K562 (cell line): ENCODE results near the gene MLH1. TPM values are rescaled to one million over a fixed set of nuclear protein-coding genes. Genes with fewer than 3 reads are reported as not detected.

ENCODE experiments used
- ATAC-seq: fragments of 200-7000 bp; cut with Tn5 transposase; 3 replicates; pipeline ENCODE4 v1.9.1; 2020; ENCODE audit warnings: moderate library complexity
- BruUV-seq: library from RNA; stranded (reverse); fragments of 400-500 nt; replicated peaks from 2 replicates; lab custom pipeline; 2021; lab: Mats Ljungman, UMichigan
- CTCF ChIA-PET: fragments of 300-600 bp; formaldehyde crosslinking; extraction: SDS; loops from one replicate; lab custom pipeline; 2021; ENCODE audit warnings: low intra/inter-chr PET ratio; lab: Yijun Ruan, JAX
- POLR2A ChIA-PET: fragments of 300-600, 350-650 bp; sonication (Branson Sonifier 250); formaldehyde crosslinking; extraction: SDS; loops from one replicate; lab custom pipeline; 2021; ENCODE audit warnings: antibody characterized with exemption, inconsistent platforms; lab: Yijun Ruan, JAX
- DNase-seq, 4 experiments: peaks; one replicate each; pipeline versions ENCODE4 v3.0.0 to v3.0.0-alpha.2; 2011 to 2018; ENCODE audit warnings: low spot score in 3 of 4, mixed read lengths in 3 of 4; ENCODE audit errors: extremely low read depth in 1 of 4
- FAIRE-seq: peaks from 2 replicates; lab custom pipeline; 2011; peaks lifted over from hg19 to GRCh38; lab: Jason Lieb, UNC
- H2AFZ ChIP-seq: 2 replicates; pipeline ENCODE4 v1.6.0; 2011; ENCODE audit warnings: low read depth, low read length, control low read depth, inconsistent platforms
- H3K27ac ChIP-seq: fragments of 200-600 bp; 3 replicates; pipeline ENCODE4 v1.8.0; 2011; ENCODE audit warnings: low read depth, mild to moderate bottlenecking, control low read depth, inconsistent platforms, low read length, moderate library complexity, mixed read lengths; ENCODE audit errors: extremely low read depth
- H3K27me3 ChIP-seq, 2 experiments: fragments of 300-600 bp in 1 of 2; 2 replicates in 1 of 2; 3 replicates in 1 of 2; pipeline versions ENCODE4 v1.6.0 to v1.8.0; 2011; ENCODE audit warnings: inconsistent platforms in 2 of 2, low read length in 2 of 2, mild to moderate bottlenecking in 1 of 2, mixed read lengths in 1 of 2, moderate library complexity in 1 of 2; ENCODE audit not compliant: control insufficient read depth in 2 of 2, insufficient read depth in 2 of 2
- H3K36me3 ChIP-seq: fragments of 300-600 bp; 3 replicates; pipeline ENCODE4 v1.8.0; 2011; ENCODE audit warnings: mild to moderate bottlenecking, low read length, inconsistent platforms; ENCODE audit not compliant: control insufficient read depth, insufficient read depth
- H3K4me1 ChIP-seq, 2 experiments: fragments of 200-600 bp in 1 of 2; replicated peaks in 1 of 2; 2 replicates in 1 of 2; 3 replicates in 1 of 2; pipeline versions ENCODE4 v1.5.1 to v1.8.0; 2011; ENCODE audit warnings: inconsistent platforms in 2 of 2, low read length in 2 of 2, mild to moderate bottlenecking in 1 of 2, mixed read lengths in 1 of 2, moderate library complexity in 1 of 2; ENCODE audit not compliant: control insufficient read depth in 2 of 2, insufficient read depth in 2 of 2
- H3K4me2 ChIP-seq: 2 replicates; pipeline ENCODE4 v1.6.1; 2011; ENCODE audit warnings: low read length, control low read depth, inconsistent platforms, mixed read lengths; ENCODE audit not compliant: insufficient read depth
- H3K4me3 ChIP-seq: fragments of 200-600 bp; sonication (generic), shearing (Covaris generic); 2 replicates; pipeline ENCODE4 v1.5.1; 2016; ENCODE audit warnings: control low read depth, inconsistent platforms
- H3K79me2 ChIP-seq: fragments of 200-600 bp; 3 replicates; pipeline ENCODE4 v1.8.0; 2011; ENCODE audit warnings: low read length, inconsistent platforms; ENCODE audit not compliant: control insufficient read depth, insufficient read depth
- H3K9ac ChIP-seq, 2 experiments: 2 replicates each; pipeline versions ENCODE4 v1.6.0 to v1.6.1; 2011; ENCODE audit warnings: low read depth in 2 of 2, low read length in 2 of 2, control low read depth in 1 of 2, inconsistent platforms in 1 of 2, mild to moderate bottlenecking in 1 of 2, mixed read lengths in 1 of 2; ENCODE audit not compliant: insufficient read depth in 1 of 2
- H3K9me1 ChIP-seq: one replicate; pipeline ENCODE4 v1.6.0; 2011; ENCODE audit warnings: inconsistent platforms, mild to moderate bottlenecking, low read length, moderate library complexity; ENCODE audit not compliant: control insufficient read depth, insufficient read depth
- H3K9me3 ChIP-seq: replicated peaks from 2 replicates; pipeline ENCODE4 v1.5.1; 2011; ENCODE audit warnings: low read depth, low read length, inconsistent platforms; ENCODE audit not compliant: control insufficient read depth, insufficient read depth
- H4K20me1 ChIP-seq: replicated peaks from 2 replicates; pipeline ENCODE4 v1.6.1; 2011; ENCODE audit warnings: low read length, inconsistent platforms, mixed read lengths; ENCODE audit not compliant: control insufficient read depth, insufficient read depth
- ADNP ChIP-seq: fragments of 200-800 bp; sonication (Bioruptor generic); IDR thresholded peaks from 2 replicates; pipeline ENCODE4 v1.6.1; 2016; ENCODE audit warnings: missing genetic modification characterization, missing compliant biosample characterization
- CBFA2T3 ChIP-seq: fragments of 450-650 bp; IDR thresholded peaks from 2 replicates; pipeline ENCODE4 v1.6.1; 2017
- HDAC1 ChIP-seq, 2 experiments: fragments of 450-650 bp; IDR thresholded peaks; 2 replicates each; pipeline ENCODE4 v1.6.1; 2016 to 2017; ENCODE audit warnings: inconsistent platforms in 1 of 2, mild to moderate bottlenecking in 1 of 2, moderate library complexity in 1 of 2
- IRF2 ChIP-seq: sonication (generic); formaldehyde crosslinking; IDR thresholded peaks from 2 replicates; pipeline ENCODE4 v1.8.1; 2022; ENCODE audit warnings: mild to moderate bottlenecking, missing genetic modification reagents
- MAZ ChIP-seq, 2 experiments: fragments of 450-650 bp in 1 of 2; sonication (generic) in 1 of 2; formaldehyde crosslinking; IDR thresholded peaks in 1 of 2; conservative IDR thresholded peaks in 1 of 2; 2 replicates each; pipeline versions ENCODE4 v1.4.0 to v1.5.0; 2020; ENCODE audit warnings: mild to moderate bottlenecking in 1 of 2, missing genetic modification reagents in 1 of 2
- NFIC ChIP-seq: fragments of 450-650 bp; IDR thresholded peaks from 2 replicates; pipeline ENCODE4 v1.6.1; 2017; ENCODE audit warnings: mild to moderate bottlenecking, inconsistent platforms
- POLR2G ChIP-seq: fragments of 200-400 bp; formaldehyde crosslinking; IDR thresholded peaks from 2 replicates; pipeline ENCODE4 v1.6.1; 2017; ENCODE audit warnings: low read depth, mild to moderate bottlenecking, antibody characterized with exemption, low read length, moderate library complexity
- POLR3A ChIP-seq: IDR thresholded peaks from 2 replicates; pipeline ENCODE4 v1.6.1; 2011; ENCODE audit warnings: borderline replicate concordance, mild to moderate bottlenecking, moderate library complexity; ENCODE audit not compliant: insufficient read length, insufficient read depth; ENCODE audit errors: extremely low read depth
- SFPQ ChIP-seq: fragments of 200-400 bp; formaldehyde crosslinking; IDR thresholded peaks from 2 replicates; pipeline ENCODE4 v1.6.1; 2017; ENCODE audit warnings: mild to moderate bottlenecking, low read depth, low read length, moderate library complexity
- ZNF274 ChIP-seq: IDR thresholded peaks from 2 replicates; pipeline ENCODE4 v1.6.1; 2011; ENCODE audit warnings: low read depth, mild to moderate bottlenecking, low read length, moderate library complexity, borderline replicate concordance
- whole genome bisulfite sequencing: fragments of 100-300 bp; shearing (Covaris generic); methylation state at CpG from one replicate; pipeline ENCODE4 v1.1.6; 2016; ENCODE audit warnings: low coverage, mixed read lengths; ENCODE audit not compliant: insufficient coverage; ENCODE audit errors: missing lambda C conversion rate; 5-methylcytosine and 5-hydroxymethylcytosine counted together
- in situ Hi-C: fragments of 300-500 bp; cut with MboI; formaldehyde crosslinking; loops from 4 replicates; pipeline ENCODE4 v1.15.0; 2018; ENCODE audit warnings: inconsistent platforms, mixed read lengths
- intact Hi-C: fragments of 100-400 bp; cut with micrococcal nuclease; formaldehyde crosslinking; loops from 2 replicates; pipeline ENCODE4 v1.14.2; 2022
- polyA plus RNA-seq, 8 experiments: library from polyadenylated mRNA; depleted of rRNA in 4 of 8; stranded (reverse) in 5 of 8; unstranded in 3 of 8; fragments of >200 nt; fragmentation: Nextera tagmentation in 2 of 8; fragmentation: Illumina TruSeq in 1 of 8; extraction: Ambion mirVana in 2 of 8; extraction: Trizol in 1 of 8; gene quantifications; 2 replicates each; pipeline versions ENCODE4 v1.2.1 to v1.2.3, GENCODE V29; 2011 to 2014; ENCODE audit warnings: inconsistent platforms in 1 of 8, missing spikeins in 1 of 8
- total RNA-seq, 7 experiments: library from RNA; depleted of rRNA in 6 of 7; stranded (reverse); fragments of >200 nt in 6 of 7; fragmentation: Illumina TruSeq in 2 of 7; extraction: Trizol in 2 of 7; gene quantifications; 2 replicates each; pipeline versions ENCODE4 v1.2.1 to v1.2.3, GENCODE V29; 2011 to 2021; ENCODE audit warnings: low replicate concordance in 1 of 7
- TF ChIP-seq, protein P1 (sequence below), 2 experiments: IDR thresholded peaks in 1 of 2; conservative IDR thresholded peaks in 1 of 2; 2 replicates each; pipeline ENCODE4 v1.6.1; 2016; ENCODE audit warnings: low read depth in 2 of 2, mild to moderate bottlenecking in 1 of 2, missing compliant biosample characterization in 1 of 2, missing genetic modification characterization in 1 of 2, moderate library complexity in 1 of 2
- TF ChIP-seq, protein P2 (sequence below): IDR thresholded peaks from 3 replicates; pipeline ENCODE4 v1.6.1; 2011; ENCODE audit warnings: borderline replicate concordance, mild to moderate bottlenecking, moderate library complexity; ENCODE audit not compliant: insufficient read length; ENCODE audit errors: extremely low read depth

Gene MLH1
- total and polyA plus RNA-seq, 9 of the 15 experiments (the other 6 are each of a cell fraction or from before 2014, with no cell fraction given): 76.4 to 155 (median 117) TPM

DNA sequence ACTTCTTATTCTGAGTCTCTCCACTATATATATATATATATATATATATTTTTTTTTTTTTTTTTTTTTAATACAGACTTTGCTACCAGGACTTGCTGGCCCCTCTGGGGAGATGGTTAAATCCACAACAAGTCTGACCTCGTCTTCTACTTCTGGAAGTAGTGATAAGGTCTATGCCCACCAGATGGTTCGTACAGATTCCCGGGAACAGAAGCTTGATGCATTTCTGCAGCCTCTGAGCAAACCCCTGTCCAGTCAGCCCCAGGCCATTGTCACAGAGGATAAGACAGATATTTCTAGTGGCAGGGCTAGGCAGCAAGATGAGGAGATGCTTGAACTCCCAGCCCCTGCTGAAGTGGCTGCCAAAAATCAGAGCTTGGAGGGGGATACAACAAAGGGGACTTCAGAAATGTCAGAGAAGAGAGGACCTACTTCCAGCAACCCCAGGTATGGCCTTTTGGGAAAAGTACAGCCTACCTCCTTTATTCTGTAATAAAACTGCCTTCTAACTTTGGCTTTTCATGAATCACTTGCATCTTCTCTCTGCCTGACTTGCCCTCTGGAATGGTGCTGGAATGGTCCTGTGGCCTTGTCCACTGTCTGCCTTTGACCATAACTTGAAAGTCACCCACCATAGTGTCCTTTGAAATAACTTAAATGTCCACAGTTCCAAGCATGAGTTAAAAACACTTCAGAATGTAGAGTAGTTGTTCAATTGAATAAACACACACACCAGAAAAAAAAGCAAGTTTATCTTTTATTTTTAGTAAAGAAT, 32.4 kb downstream of the MLH1 start:
- H3K4me3 ChIP-seq: no peak overlapping the region
- no peak for FAIRE-seq
- H3K27me3 ChIP-seq: no peaks in the 10 kb centered on the region
- H3K9ac ChIP-seq: no peak overlapping the region
- no TSS peak for BruUV-seq
- no peaks in the 10 kb centered on the region for H3K9me1 ChIP-seq
- intact Hi-C loops (no loop called here), in situ Hi-C loops (no loop called here)
- no peaks in the 10 kb centered on the region for H4K20me1 ChIP-seq
- POLR2A ChIA-PET: interaction anchor here (0.8 to 2.7 kb wide), 8 partner anchors 9 to 203 kb away, joined by 3 to 17 read pairs (median 3); partner anchors contain the start of genes EPM2AIP1 and MLH1
- H3K4me1 ChIP-seq: peaks cover 4 to 8% of the 10 kb centered on the region in 2 experiments; a peak in 3 of 5 replicates
- H3K27ac ChIP-seq: no peak overlapping the region
- peak; percentile 23 for ATAC-seq
- H3K4me2 ChIP-seq: no peak overlapping the region
- 0 out of 3 replicates have a peak, but pooled peaks cover 3% of the 10 kb centered on the region for H3K79me2 ChIP-seq
- H3K9me3 ChIP-seq: no peaks in the 10 kb centered on the region
- WGBS: 50% methylated on average over 3 of the region's 3 CpGs
- CTCF ChIA-PET: interaction anchor here (0.6 kb wide), 1 partner anchor 87 kb away, joined by 3 read pairs; no protein-coding TSS in a partner anchor
- DNase-seq: peak; percentile 50 to 76 (median 58)
- no peak overlapping the region for H2AFZ ChIP-seq
- H3K36me3 ChIP-seq: peaks cover 92% of the 10 kb centered on the region
- peak; percentile 78 for TF ChIP-seq CBFA2T3
- TF ChIP-seq ZNF274: no peak
- no peak for TF ChIP-seq POLR2G
- TF ChIP-seq HDAC1 (IDR thresholded peaks at IDR 0.05): no peak
- TF ChIP-seq SFPQ: no peak
- TF ChIP-seq, protein P1, sequence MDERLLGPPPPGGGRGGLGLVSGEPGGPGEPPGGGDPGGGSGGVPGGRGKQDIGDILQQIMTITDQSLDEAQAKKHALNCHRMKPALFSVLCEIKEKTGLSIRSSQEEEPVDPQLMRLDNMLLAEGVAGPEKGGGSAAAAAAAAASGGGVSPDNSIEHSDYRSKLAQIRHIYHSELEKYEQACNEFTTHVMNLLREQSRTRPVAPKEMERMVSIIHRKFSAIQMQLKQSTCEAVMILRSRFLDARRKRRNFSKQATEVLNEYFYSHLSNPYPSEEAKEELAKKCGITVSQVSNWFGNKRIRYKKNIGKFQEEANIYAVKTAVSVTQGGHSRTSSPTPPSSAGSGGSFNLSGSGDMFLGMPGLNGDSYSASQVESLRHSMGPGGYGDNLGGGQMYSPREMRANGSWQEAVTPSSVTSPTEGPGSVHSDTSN (CRISPR knock-in tag; IDR thresholded peaks at IDR 0.05; ENCODE audit: low read depth): no peak
- TF ChIP-seq, protein P1 (tag; conservative IDR thresholded peaks at IDR 0.05; ENCODE audit: low read depth): no peak
- TF ChIP-seq ADNP: no peak
- no peak for TF ChIP-seq MAZ (CRISPR knock-in tag; conservative IDR thresholded peaks at IDR 0.05 in 1 of 2, IDR thresholded peaks at IDR 0.05 in 1 of 2)
- TF ChIP-seq POLR3A: no peak
- TF ChIP-seq, protein P2, sequence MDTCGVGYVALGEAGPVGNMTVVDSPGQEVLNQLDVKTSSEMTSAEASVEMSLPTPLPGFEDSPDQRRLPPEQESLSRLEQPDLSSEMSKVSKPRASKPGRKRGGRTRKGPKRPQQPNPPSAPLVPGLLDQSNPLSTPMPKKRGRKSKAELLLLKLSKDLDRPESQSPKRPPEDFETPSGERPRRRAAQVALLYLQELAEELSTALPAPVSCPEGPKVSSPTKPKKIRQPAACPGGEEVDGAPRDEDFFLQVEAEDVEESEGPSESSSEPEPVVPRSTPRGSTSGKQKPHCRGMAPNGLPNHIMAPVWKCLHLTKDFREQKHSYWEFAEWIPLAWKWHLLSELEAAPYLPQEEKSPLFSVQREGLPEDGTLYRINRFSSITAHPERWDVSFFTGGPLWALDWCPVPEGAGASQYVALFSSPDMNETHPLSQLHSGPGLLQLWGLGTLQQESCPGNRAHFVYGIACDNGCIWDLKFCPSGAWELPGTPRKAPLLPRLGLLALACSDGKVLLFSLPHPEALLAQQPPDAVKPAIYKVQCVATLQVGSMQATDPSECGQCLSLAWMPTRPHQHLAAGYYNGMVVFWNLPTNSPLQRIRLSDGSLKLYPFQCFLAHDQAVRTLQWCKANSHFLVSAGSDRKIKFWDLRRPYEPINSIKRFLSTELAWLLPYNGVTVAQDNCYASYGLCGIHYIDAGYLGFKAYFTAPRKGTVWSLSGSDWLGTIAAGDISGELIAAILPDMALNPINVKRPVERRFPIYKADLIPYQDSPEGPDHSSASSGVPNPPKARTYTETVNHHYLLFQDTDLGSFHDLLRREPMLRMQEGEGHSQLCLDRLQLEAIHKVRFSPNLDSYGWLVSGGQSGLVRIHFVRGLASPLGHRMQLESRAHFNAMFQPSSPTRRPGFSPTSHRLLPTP: no peak
- TF ChIP-seq NFIC: 0 out of 2 replicates have a peak, but pooled peaks have one; percentile 14
- TF ChIP-seq IRF2: no peak
